IMR-90 (cell line): ENCODE data around the gene OPHN1. TPM values are rescaled to one million over a fixed set of nuclear protein-coding genes. Genes with fewer than 3 reads are reported as not detected.

ENCODE experiments used
- ATAC-seq: fragments of 200-7000 bp; cut with Tn5 transposase; 2 replicates; pipeline ENCODE4 v1.9.1; 2020; ENCODE audit warnings: low read depth, mild to moderate bottlenecking, moderate library complexity
- BruUV-seq: library from RNA; stranded (reverse); fragments of 400-500 nt; replicated peaks from 2 replicates; lab custom pipeline; 2021; lab: Mats Ljungman, UMichigan
- CTCF ChIA-PET: fragments of 300-600 bp; formaldehyde crosslinking; extraction: SDS; loops from one replicate; lab custom pipeline; 2021; ENCODE audit warnings: antibody characterized with exemption; lab: Yijun Ruan, JAX
- POLR2A ChIA-PET: fragments of 300-600 bp; sonication (Branson Sonifier 250); formaldehyde crosslinking; loops from one replicate; lab custom pipeline; 2022; ENCODE audit warnings: antibody characterized with exemption; ENCODE audit not compliant: unreplicated experiment; lab: Charles Lee
- DNase-seq: peaks from one replicate; pipeline ENCODE4 v3.0.0; 2013
- H2AFZ ChIP-seq: replicated peaks from 2 replicates; pipeline ENCODE3; 2013; ENCODE audit warnings: low read length, mild to moderate bottlenecking; ENCODE audit not compliant: poor library complexity
- H2AK5ac ChIP-seq: 2 replicates; pipeline ENCODE4 v1.6.1; 2013; ENCODE audit warnings: low read depth, low read length, inconsistent platforms
- H2AK9ac ChIP-seq: replicated peaks from 2 replicates; pipeline ENCODE3; 2013; ENCODE audit warnings: mild to moderate bottlenecking, low read depth, low read length, moderate library complexity; ENCODE audit not compliant: poor library complexity
- H2BK120ac ChIP-seq: 2 replicates; pipeline ENCODE4 v1.6.1; 2013; ENCODE audit warnings: low read depth, low read length, inconsistent platforms
- H2BK15ac ChIP-seq: 3 replicates; pipeline ENCODE4 v1.6.1; 2013; ENCODE audit warnings: low read depth, low read length, inconsistent platforms
- H2BK20ac ChIP-seq: 2 replicates; pipeline ENCODE4 v1.6.1; 2013; ENCODE audit warnings: low read depth, mild to moderate bottlenecking, inconsistent platforms, low read length, moderate library complexity
- H2BK5ac ChIP-seq: 2 replicates; pipeline ENCODE4 v1.6.1; 2013; ENCODE audit warnings: mild to moderate bottlenecking, low read depth, low read length, inconsistent platforms; ENCODE audit not compliant: poor library complexity, severe bottlenecking
- H3K14ac ChIP-seq: replicated peaks from 2 replicates; pipeline ENCODE4 v1.6.1; 2013; ENCODE audit warnings: low read depth, low read length, inconsistent platforms
- H3K18ac ChIP-seq: 2 replicates; pipeline ENCODE4 v1.6.1; 2013; ENCODE audit warnings: low read depth, low read length, control low read depth
- H3K23ac ChIP-seq: 2 replicates; pipeline ENCODE4 v1.6.1; 2013; ENCODE audit warnings: low read depth, low read length, inconsistent platforms
- H3K27ac ChIP-seq: 2 replicates; pipeline ENCODE4 v1.5.1; 2013; ENCODE audit warnings: mild to moderate bottlenecking, control low read depth, low read length; ENCODE audit not compliant: insufficient read depth
- H3K27me3 ChIP-seq: 2 replicates; pipeline ENCODE4 v1.6.1; 2013; ENCODE audit warnings: low read length; ENCODE audit not compliant: control insufficient read depth, insufficient read depth
- H3K36me3 ChIP-seq: 2 replicates; pipeline ENCODE4 v1.6.1; 2013; ENCODE audit warnings: low read length, mixed read lengths; ENCODE audit not compliant: control insufficient read depth, insufficient read depth
- H3K4ac ChIP-seq: 2 replicates; pipeline ENCODE4 v1.6.1; 2013; ENCODE audit warnings: low read depth, low read length, inconsistent platforms
- H3K4me1 ChIP-seq: 2 replicates; pipeline ENCODE4 v1.6.1; 2013; ENCODE audit warnings: low read length, mixed read lengths; ENCODE audit not compliant: control insufficient read depth, insufficient read depth
- H3K4me2 ChIP-seq: 2 replicates; pipeline ENCODE4 v1.6.1; 2013; ENCODE audit warnings: low read depth, mild to moderate bottlenecking, control low read depth, low read length, moderate library complexity
- H3K4me3 ChIP-seq: 2 replicates; pipeline ENCODE4 v1.5.1; 2013; ENCODE audit warnings: low read depth, mild to moderate bottlenecking, control low read depth, low read length, moderate library complexity; ENCODE audit not compliant: insufficient read depth
- H3K56ac ChIP-seq: 2 replicates; pipeline ENCODE4 v1.6.1; 2013; ENCODE audit warnings: low read length, inconsistent platforms; ENCODE audit not compliant: insufficient read depth; ENCODE audit errors: extremely low read depth
- H3K79me1 ChIP-seq, 2 experiments: 2 replicates each; pipeline ENCODE4 v1.6.1; 2013; ENCODE audit warnings: low read length in 2 of 2, inconsistent platforms in 1 of 2, low read depth in 1 of 2
- H3K9ac ChIP-seq: 2 replicates; pipeline ENCODE4 v1.6.1; 2013; ENCODE audit warnings: low read depth, low read length, control low read depth
- H3K9me1 ChIP-seq: 2 replicates; pipeline ENCODE4 v1.6.1; 2013; ENCODE audit warnings: low read length, inconsistent platforms; ENCODE audit not compliant: insufficient read depth
- H3K9me3 ChIP-seq: 2 replicates; pipeline ENCODE4 v1.6.1; 2013; ENCODE audit warnings: low read length; ENCODE audit not compliant: control insufficient read depth, insufficient read depth
- H4K20me1 ChIP-seq: 2 replicates; pipeline ENCODE4 v1.6.1; 2013; ENCODE audit warnings: low read length, inconsistent platforms; ENCODE audit not compliant: insufficient read depth
- H4K5ac ChIP-seq: 2 replicates; pipeline ENCODE4 v1.6.1; 2013; ENCODE audit warnings: mild to moderate bottlenecking, low read depth, low read length, control low read depth
- H4K8ac ChIP-seq, 2 experiments: 2 replicates each; pipeline ENCODE4 v1.6.1; 2013; ENCODE audit warnings: low read depth in 2 of 2, low read length in 2 of 2, control low read depth in 1 of 2, inconsistent platforms in 1 of 2
- H4K91ac ChIP-seq: 2 replicates; pipeline ENCODE4 v1.6.1; 2013; ENCODE audit warnings: low read depth, low read length, inconsistent platforms; ENCODE audit not compliant: insufficient read depth
- BHLHE40 ChIP-seq: fragments of 150-350 bp; IDR thresholded peaks from 2 replicates; pipeline ENCODE4 v1.6.1; 2016; ENCODE audit warnings: mild to moderate bottlenecking, low read depth, low read length
- CEBPB ChIP-seq: IDR thresholded peaks from 2 replicates; pipeline ENCODE4 v1.6.1; 2012; ENCODE audit warnings: low read depth, low read length, improper control_type of control experiment
- CHD1 ChIP-seq: IDR thresholded peaks from 2 replicates; pipeline ENCODE4 v1.6.1; 2012; ENCODE audit warnings: low read depth, low read length, improper control_type of control experiment
- CTCF ChIP-seq: conservative IDR thresholded peaks from 2 replicates; pipeline ENCODE4 v1.5.1; 2012; ENCODE audit warnings: mild to moderate bottlenecking, low read depth, low read length, improper control_type of control experiment
- ELK1 ChIP-seq: fragments of 150-350 bp; IDR thresholded peaks from 2 replicates; pipeline ENCODE4 v1.6.1; 2016; ENCODE audit warnings: low read depth, mild to moderate bottlenecking, low read length, moderate library complexity, borderline replicate concordance
- FOS ChIP-seq: fragments of 150-350 bp; IDR thresholded peaks from 2 replicates; pipeline ENCODE4 v1.6.1; 2016; ENCODE audit warnings: low read depth, low read length
- MAFK ChIP-seq: IDR thresholded peaks from 2 replicates; pipeline ENCODE4 v1.6.1; 2012; ENCODE audit warnings: low read depth, low read length, improper control_type of control experiment
- MAZ ChIP-seq: IDR thresholded peaks from 2 replicates; pipeline ENCODE4 v1.6.1; 2012; ENCODE audit warnings: low read depth, mild to moderate bottlenecking, low read length, improper control_type of control experiment, moderate library complexity, borderline replicate concordance
- MXI1 ChIP-seq: IDR thresholded peaks from 2 replicates; pipeline ENCODE4 v1.6.1; 2012; ENCODE audit warnings: low read depth, mild to moderate bottlenecking, low read length, moderate library complexity, borderline replicate concordance
- NFE2L2 ChIP-seq: fragments of 150-350 bp; IDR thresholded peaks from 2 replicates; pipeline ENCODE4 v1.6.1; 2016; ENCODE audit warnings: low read depth, mild to moderate bottlenecking, low read length
- POLR2A ChIP-seq: IDR thresholded peaks from 2 replicates; pipeline ENCODE4 v1.6.1; 2012; ENCODE audit warnings: mild to moderate bottlenecking, low read depth, low read length
- RAD21 ChIP-seq: IDR thresholded peaks from 2 replicates; pipeline ENCODE4 v1.6.1; 2012; ENCODE audit warnings: low read length, improper control_type of control experiment
- RCOR1 ChIP-seq: IDR thresholded peaks from 2 replicates; pipeline ENCODE4 v1.6.1; 2012; ENCODE audit warnings: mild to moderate bottlenecking, low read length, improper control_type of control experiment; ENCODE audit not compliant: insufficient replicate concordance
- RFX5 ChIP-seq: IDR thresholded peaks from 2 replicates; pipeline ENCODE4 v1.8.0; 2012; ENCODE audit warnings: low read depth, mild to moderate bottlenecking, low read length, moderate library complexity
- SMC3 ChIP-seq: fragments of 150-350 bp; IDR thresholded peaks from 2 replicates; pipeline ENCODE4 v1.6.1; 2016; ENCODE audit warnings: low read depth, mild to moderate bottlenecking, antibody characterized with exemption, low read length, moderate library complexity
- USF2 ChIP-seq: fragments of 150-350 bp; IDR thresholded peaks from 2 replicates; pipeline ENCODE4 v1.6.1; 2017; ENCODE audit warnings: mild to moderate bottlenecking, antibody characterized with exemption, low read length, low read depth
- WGBS, 2 experiments: methylation state at CpG; one replicate each; pipeline versions ENCODE4 v1.1.5 to v1.1.7; 2013; ENCODE audit warnings: missing lambda C conversion rate in 2 of 2; ENCODE audit not compliant: insufficient read length in 1 of 2; ENCODE audit errors: extremely low coverage in 2 of 2; 5-methylcytosine and 5-hydroxymethylcytosine counted together
- dilution Hi-C: fragments of 300-500 bp; cut with HindIII; formaldehyde crosslinking; loops from one replicate; pipeline ENCODE4 v1.14.3; 2018; ENCODE audit warnings: low sequenced_read_pairs; ENCODE audit not compliant: unreplicated experiment
- in situ Hi-C: fragments of 300-500 bp; cut with MboI; formaldehyde crosslinking; loops from 3 replicates; pipeline ENCODE4 v1.14.3; 2019; ENCODE audit warnings: low sequenced_read_pairs, inconsistent platforms, mixed read lengths
- intact Hi-C: fragments of 100-400 bp; cut with micrococcal nuclease; formaldehyde crosslinking; loops from 2 replicates; pipeline ENCODE4 v1.10.0; 2022
- polyA plus RNA-seq, 3 experiments: library from polyadenylated mRNA; depleted of rRNA; stranded (reverse); fragments of >200 nt; gene quantifications; 2 replicates each; pipeline ENCODE4 v1.2.3, GENCODE V29; 2012; ENCODE audit warnings: low replicate concordance in 1 of 3
- total RNA-seq: library from RNA; depleted of rRNA; stranded (reverse); fragments of >200 nt; gene quantifications from 2 replicates; pipeline ENCODE4 v1.2.3, GENCODE V29; 2012

OPHN1 gene
- total and polyA plus RNA-seq, 2 of the 4 experiments (the other 2 are of a cell fraction) = 4.0 to 13.1 TPM

DNA sequence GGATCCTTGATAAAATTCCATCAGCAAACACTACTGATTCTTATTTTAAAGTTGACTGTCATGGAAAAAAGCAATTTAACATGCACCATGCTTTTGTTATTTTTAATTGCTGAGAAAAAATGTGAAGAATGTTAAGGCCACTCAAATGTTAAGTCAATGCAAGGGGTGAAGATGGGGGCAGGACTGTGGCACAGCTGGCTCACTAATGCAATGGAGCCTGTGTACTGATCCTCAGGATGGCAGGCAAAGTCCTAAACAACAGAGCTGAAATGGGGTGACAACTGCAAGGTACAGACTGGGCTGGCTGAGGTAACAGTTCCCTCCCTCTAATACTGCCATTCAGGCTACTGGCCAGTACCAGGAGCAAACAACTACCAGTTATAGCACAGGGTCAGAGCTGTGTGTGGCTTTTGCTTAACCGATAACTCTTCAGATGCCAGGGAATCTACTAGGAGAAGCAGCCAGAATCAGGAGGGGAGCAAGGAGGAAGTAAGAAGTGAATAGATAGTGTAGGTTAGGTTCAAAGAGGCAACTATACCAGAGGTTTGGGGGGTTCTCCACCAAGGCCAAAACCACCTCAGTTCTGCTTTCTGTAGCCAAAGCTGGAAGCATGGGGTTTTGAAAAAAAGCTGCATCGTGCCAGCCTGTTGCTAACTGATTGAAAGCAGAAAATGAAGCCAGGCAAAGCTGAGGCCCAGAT lies 372.6 kb downstream of the OPHN1 start:
- ATAC-seq (peak; percentile 77), DNase-seq (no peak)
- no peaks in the 10 kb centered on the region for H4K20me1 ChIP-seq

More for the DNA sequence above, 372.6 kb downstream of the OPHN1 start:
- H4K91ac ChIP-seq = no peak overlapping the region
- dilution Hi-C loops (no loop called here), intact Hi-C loops (no loop called here), in situ Hi-C loops (no loop called here)
- no peak overlapping the region for H3K14ac ChIP-seq
- TF ChIP-seq POLR2A (no peak), FOS (no peak), SMC3 (no peak), BHLHE40 (no peak), RAD21 (no peak), CTCF (no peak), MAZ (no peak), ELK1 (no peak), USF2 (no peak), CHD1 (no peak), RCOR1 (no peak), CEBPB (no peak), RFX5 (no peak), MAFK (no peak), NFE2L2 (no peak), MXI1 (no peak)
- no peak overlapping the region for H2AK5ac ChIP-seq
- no peak overlapping the region for H3K4ac ChIP-seq
- no peak overlapping the region for H2AFZ ChIP-seq
- H4K8ac ChIP-seq = no peak overlapping the region
- no peak overlapping the region for H3K23ac ChIP-seq
- no peak overlapping the region for H3K27ac ChIP-seq
- BruUV-seq = no TSS peak
- no peaks in the 10 kb centered on the region for H3K9me3 ChIP-seq
- no peak overlapping the region for H3K4me3 ChIP-seq
- CTCF ChIA-PET = no interaction called here
- H3K27me3 ChIP-seq = no peaks in the 10 kb centered on the region; the same call in 1 of the 2 replicates
- H2BK20ac ChIP-seq = no peak overlapping the region
- H2BK120ac ChIP-seq = no peak overlapping the region
- no peak overlapping the region for H3K56ac ChIP-seq
- H2AK9ac ChIP-seq = no peak overlapping the region
- H3K36me3 ChIP-seq = peaks cover 3% of the 10 kb centered on the region; the same call in 1 of the 2 replicates
- H3K9me1 ChIP-seq = no peaks in the 10 kb centered on the region
- peaks cover 6% of the 10 kb centered on the region for H3K4me1 ChIP-seq
- no peak overlapping the region for H2BK5ac ChIP-seq
- no peak overlapping the region for H4K5ac ChIP-seq
- no peak overlapping the region for H3K4me2 ChIP-seq
- no peaks in the 10 kb centered on the region for H3K79me1 ChIP-seq
- no peak overlapping the region for H3K18ac ChIP-seq
- 71% methylated on average over 1 of the region's 2 CpGs; no CpG with 5 or more reads in 1 of the 2 experiments for WGBS, 2 experiments
- H2BK15ac ChIP-seq = no peak overlapping the region
- H3K9ac ChIP-seq = no peak overlapping the region
- POLR2A ChIA-PET = no interaction called here
